ENCODE results near the gene PRR12. TPM values are rescaled to one million over a fixed set of nuclear protein-coding genes. Genes with fewer than 3 reads are reported as not detected.

Gene PRR12
- total RNA-seq, 1 donor from 2014 or later, result 64.5 TPM

GRCh38 chr19:49564616-49565045, 26.4 kb upstream of the PRR12 start:
- Mint-ChIP-seq H3K36me3 (ENCODE audit: insufficient read depth) (peaks cover 3% of the 10 kb centered on the region), H3K4me3 (ENCODE audit: low read depth) (no peak overlapping the region), H3K9me3 (ENCODE audit: low read depth) (no peaks in the 10 kb centered on the region), H3K4me1 (ENCODE audit: low read depth) (peaks cover 22% of the 10 kb centered on the region), H3K27ac (no peak overlapping the region), H3K27me3 (no peaks in the 10 kb centered on the region)
- DNase-seq (ENCODE audit: low spot score, unreplicated experiment), result no peak
- TF ChIP-seq CTCF (IDR thresholded peaks at IDR 0.05; ENCODE audit: unreplicated experiment), result no peak

- Mint-ChIP-seq H3K36me3 (ENCODE audit: insufficient read depth) (peaks cover 5% of the 10 kb centered on the region), H3K4me1 (ENCODE audit: low read depth) (peaks cover 22% of the 10 kb centered on the region), H3K27me3 (no peaks in the 10 kb centered on the region), H3K4me3 (ENCODE audit: low read depth) (no peak overlapping the region), H3K27ac (no peak overlapping the region), H3K9me3 (ENCODE audit: low read depth) (no peaks in the 10 kb centered on the region)
- TF ChIP-seq CTCF (IDR thresholded peaks at IDR 0.05; ENCODE audit: unreplicated experiment), result no peak
- no peak for DNase-seq (ENCODE audit: low spot score, unreplicated experiment)
Measured at GRCh38 chr19:49565261-49565660, 25.7 kb upstream of the PRR12 start.

- Mint-ChIP-seq H3K36me3 (ENCODE audit: insufficient read depth) (peaks cover 5% of the 10 kb centered on the region), H3K27ac (no peak overlapping the region), H3K9me3 (ENCODE audit: low read depth) (no peaks in the 10 kb centered on the region), H3K27me3 (no peaks in the 10 kb centered on the region), H3K4me3 (ENCODE audit: low read depth) (no peak overlapping the region), H3K4me1 (ENCODE audit: low read depth) (peaks cover 23% of the 10 kb centered on the region)
- no peak for DNase-seq (ENCODE audit: low spot score, unreplicated experiment)
- no peak for TF ChIP-seq CTCF (IDR thresholded peaks at IDR 0.05; ENCODE audit: unreplicated experiment)
Measured at GRCh38 chr19:49566302-49566701, 24.7 kb upstream of the PRR12 start.

- H3K27me3 Mint-ChIP-seq, result no peaks in the 10 kb centered on the region
- H3K9me3 Mint-ChIP-seq (ENCODE audit: low read depth), result no peaks in the 10 kb centered on the region
- no peak for TF ChIP-seq CTCF (IDR thresholded peaks at IDR 0.05; ENCODE audit: unreplicated experiment)
- peaks cover 24% of the 10 kb centered on the region for H3K4me1 Mint-ChIP-seq (ENCODE audit: low read depth)
- DNase-seq (ENCODE audit: low spot score, unreplicated experiment), result no peak
- no peak overlapping the region for H3K4me3 Mint-ChIP-seq (ENCODE audit: low read depth)
- H3K36me3 Mint-ChIP-seq (ENCODE audit: insufficient read depth), result peaks cover 5% of the 10 kb centered on the region
- peak overlapping the region; percentile 67 for H3K27ac Mint-ChIP-seq
Measured at GRCh38 chr19:49567861-49568441, 23.0 kb upstream of the PRR12 start.

GRCh38 chr19:49570138-49570856, 20.7 kb upstream of the PRR12 start:
- peak; percentile 51 for DNase-seq (ENCODE audit: low spot score, unreplicated experiment)
- Mint-ChIP-seq H3K27ac (peak overlapping the region; percentile 82), H3K27me3 (no peaks in the 10 kb centered on the region), H3K4me3 (ENCODE audit: low read depth) (no peak overlapping the region), H3K9me3 (ENCODE audit: low read depth) (no peaks in the 10 kb centered on the region), H3K4me1 (ENCODE audit: low read depth) (peaks cover 19% of the 10 kb centered on the region), H3K36me3 (ENCODE audit: insufficient read depth) (peaks cover 6% of the 10 kb centered on the region)
- TF ChIP-seq CTCF (IDR thresholded peaks at IDR 0.05; ENCODE audit: unreplicated experiment), result peak; percentile 100
